GM12874 (cell line): ENCODE measurements around the gene CFAP61.

ENCODE experiments used
- TF ChIP-seq, protein P1 (sequence below): IDR thresholded peaks from 2 replicates; pipeline ENCODE4 v1.5.1; 2011; ENCODE audit warnings: low read depth, mild to moderate bottlenecking, control low read depth, low read length, moderate library complexity; ENCODE audit not compliant: insufficient read depth

The CFAP61 gene

DNA sequence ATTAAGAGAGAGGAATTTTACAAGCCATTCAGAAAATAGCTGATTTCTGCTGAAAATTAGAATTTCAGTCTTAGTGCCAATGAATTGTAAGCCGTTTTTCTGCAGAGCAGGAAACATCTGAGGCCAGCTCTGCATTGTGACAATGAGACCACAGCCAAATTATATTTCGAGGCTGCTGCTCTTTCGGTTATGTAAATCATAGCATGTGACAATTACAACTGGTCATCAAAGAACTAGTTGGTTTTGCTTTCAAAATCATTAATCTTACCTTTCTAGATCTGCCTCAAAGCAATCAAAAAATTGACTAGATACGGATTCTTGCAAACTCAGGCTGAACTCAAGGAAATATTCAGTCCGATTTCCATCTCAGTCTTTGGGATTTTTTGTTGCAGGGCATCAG is 282.2 kb downstream of the CFAP61 start:
- TF ChIP-seq, protein P1, sequence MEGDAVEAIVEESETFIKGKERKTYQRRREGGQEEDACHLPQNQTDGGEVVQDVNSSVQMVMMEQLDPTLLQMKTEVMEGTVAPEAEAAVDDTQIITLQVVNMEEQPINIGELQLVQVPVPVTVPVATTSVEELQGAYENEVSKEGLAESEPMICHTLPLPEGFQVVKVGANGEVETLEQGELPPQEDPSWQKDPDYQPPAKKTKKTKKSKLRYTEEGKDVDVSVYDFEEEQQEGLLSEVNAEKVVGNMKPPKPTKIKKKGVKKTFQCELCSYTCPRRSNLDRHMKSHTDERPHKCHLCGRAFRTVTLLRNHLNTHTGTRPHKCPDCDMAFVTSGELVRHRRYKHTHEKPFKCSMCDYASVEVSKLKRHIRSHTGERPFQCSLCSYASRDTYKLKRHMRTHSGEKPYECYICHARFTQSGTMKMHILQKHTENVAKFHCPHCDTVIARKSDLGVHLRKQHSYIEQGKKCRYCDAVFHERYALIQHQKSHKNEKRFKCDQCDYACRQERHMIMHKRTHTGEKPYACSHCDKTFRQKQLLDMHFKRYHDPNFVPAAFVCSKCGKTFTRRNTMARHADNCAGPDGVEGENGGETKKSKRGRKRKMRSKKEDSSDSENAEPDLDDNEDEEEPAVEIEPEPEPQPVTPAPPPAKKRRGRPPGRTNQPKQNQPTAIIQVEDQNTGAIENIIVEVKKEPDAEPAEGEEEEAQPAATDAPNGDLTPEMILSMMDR = no peak

DNA sequence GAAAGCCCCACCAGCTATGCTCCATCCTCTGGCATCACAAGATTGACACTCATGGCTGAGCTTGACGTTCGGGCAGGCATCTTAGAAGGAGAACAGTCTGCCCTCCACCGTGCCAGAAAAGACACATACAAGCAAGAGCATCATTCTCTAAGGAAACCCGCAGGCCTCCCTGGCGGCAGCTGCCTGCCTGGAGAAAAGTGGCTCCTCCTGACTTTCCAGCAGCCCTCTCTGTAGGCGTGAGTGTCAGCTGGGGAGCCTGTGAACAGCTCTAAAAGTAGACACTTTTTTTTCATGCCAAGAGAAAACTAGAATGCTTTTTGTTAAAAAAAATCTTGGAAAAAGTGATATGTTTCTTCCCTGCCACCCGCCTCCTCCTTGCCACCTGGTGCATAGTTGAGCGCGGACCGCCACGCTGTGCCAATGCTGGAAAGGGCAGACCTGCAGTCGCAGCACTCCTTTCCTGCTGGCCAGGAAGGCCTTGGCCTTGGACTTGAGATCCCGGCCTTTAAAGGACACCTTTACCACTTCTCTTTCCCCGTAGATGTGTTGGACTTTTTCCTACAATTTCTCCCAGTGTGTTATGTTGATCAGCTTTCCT is 285.9 kb downstream of the CFAP61 start:
- TF ChIP-seq, protein P1 = no peak

DNA sequence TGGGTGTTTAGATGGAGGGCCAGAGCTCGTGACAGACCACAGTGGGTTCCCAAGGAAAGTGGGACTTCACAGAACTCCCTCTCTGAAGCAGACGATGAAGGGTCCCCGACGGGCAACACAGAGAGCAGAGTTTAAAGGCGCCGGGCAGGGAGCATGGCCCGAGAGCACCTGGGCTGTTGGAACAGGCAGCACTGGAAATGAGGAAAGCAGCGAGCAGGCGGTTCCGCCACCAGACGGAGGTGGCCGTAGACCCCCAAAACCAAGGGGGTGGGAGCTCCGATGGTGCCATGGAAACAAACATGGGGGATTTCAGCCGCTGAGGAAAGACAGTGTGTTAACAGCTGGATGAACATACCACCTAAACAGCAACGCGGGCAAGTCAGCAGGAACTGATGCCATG is 288.1 kb downstream of the CFAP61 start:
- TF ChIP-seq, protein P1 = no peak

DNA sequence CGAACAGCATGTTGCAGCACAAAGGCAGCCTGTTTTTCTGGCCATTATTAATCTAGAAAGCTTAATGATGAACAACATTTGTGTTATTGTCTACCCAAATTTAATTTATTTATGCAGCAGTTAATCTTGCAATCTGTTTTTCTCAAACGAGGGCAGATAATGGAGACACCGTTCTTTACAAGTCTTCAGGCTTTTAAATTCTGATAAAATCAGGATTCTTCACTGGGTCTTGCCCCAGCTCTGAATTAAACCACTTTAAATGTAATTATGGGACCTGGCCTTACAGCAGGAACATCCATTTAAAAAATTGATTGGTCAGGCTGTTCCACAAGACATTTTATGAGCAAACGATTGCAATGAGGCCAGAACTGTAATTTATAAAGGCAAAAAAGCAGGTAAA is 289.0 kb downstream of the CFAP61 start:
- TF ChIP-seq, protein P1 = no peak

DNA sequence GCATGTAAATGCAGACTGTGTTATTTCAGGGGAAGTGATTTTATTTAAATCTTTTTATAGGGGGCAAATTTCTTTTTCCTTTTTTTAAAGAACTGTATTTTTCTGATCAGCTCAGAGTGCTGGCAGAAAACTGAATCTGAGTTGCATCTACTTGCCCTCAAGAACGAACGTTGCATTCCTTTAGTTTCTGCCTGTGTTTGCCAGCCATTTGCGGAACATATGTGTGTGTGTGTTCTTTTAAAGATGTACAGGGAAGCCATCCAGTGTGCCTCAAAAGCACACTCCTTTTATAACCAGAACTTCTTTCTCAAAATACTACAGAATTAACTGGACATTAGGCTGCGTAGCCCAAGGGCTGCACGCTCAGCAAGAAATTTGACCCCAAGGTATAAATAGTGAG is 289.7 kb downstream of the CFAP61 start:
- TF ChIP-seq, protein P1 = no peak

DNA sequence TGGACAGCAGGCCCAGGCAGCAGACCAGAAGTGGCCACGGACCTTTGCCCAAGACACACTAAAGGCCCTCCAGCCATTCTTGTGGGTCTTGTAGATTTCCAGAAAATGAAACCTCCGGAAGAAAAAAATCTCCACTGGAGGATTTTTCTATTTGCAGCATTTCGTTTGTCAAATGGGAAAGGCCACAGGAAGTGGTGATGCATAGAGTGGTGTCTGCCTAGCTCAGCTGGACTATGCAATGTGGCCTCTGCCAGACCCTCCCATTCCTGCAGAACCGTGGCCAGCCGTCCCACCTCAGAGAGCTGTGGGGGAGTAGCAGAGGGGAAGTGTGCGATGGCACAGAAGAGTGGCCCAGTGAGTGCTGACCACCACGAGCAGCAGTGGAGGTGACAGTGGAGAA is 291.6 kb downstream of the CFAP61 start:
- TF ChIP-seq, protein P1 = no peak

DNA sequence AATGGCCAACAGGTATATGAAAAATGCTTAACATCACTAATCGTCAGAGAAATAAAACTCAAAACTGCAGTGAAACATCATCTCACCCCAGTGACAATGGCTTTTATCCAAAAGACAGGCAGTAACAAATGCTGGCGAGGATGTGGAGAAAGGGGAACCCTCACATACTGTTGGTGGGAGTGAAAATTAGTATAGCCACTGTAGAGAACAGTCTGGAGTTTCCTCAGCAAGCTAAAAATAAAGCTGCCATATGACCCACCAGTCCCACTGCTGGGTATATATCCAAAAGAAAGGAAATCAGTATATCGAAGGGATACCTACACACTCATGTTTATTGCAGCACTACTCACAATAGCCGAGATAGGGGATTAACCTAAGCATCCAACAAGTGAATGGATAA is 292.1 kb downstream of the CFAP61 start:
- TF ChIP-seq, protein P1 = no peak
